Activated CD4-positive, alpha-beta T cell treated with anti-CD3 and anti-CD28 coated beads, Interleukin-2, amount 50 U/mL, for 4 hours (primary cell): ENCODE results near the gene TICAM1.
"Not testable (repeated sequence)": the region's sequence is repeated elsewhere in the genome, so short reads cannot be mapped to it uniquely, and the experiment has no call there.

Experiments
- DNase-seq, 2 experiments: peaks; one replicate each; pipeline ENCODE4 v3.0.0-alpha.2; 2020

The TICAM1 gene

GRCh38 chr19:4844348-4845179 is 13.1 kb upstream of the TICAM1 start:
- DNase-seq = no peak

- DNase-seq = no peak
These were observed 12.1 kb upstream of the TICAM1 start for GRCh38 chr19:4843647-4843965.

GRCh38 chr19:4839192-4839591 is 7.7 kb upstream of the TICAM1 start:
- no peak for DNase-seq

- no peak for DNase-seq
These were observed 1.3 kb upstream of the TICAM1 start for GRCh38 chr19:4832776-4833175.

GRCh38 chr19:4831979-4832340 is 448 bp upstream of the TICAM1 start:
- not testable (repeated sequence) for DNase-seq

GRCh38 chr19:4830768-4831265 is 695 bp downstream of the TICAM1 start:
- no peak for DNase-seq

GRCh38 chr19:4830332-4830731 is 1.2 kb downstream of the TICAM1 start:
- DNase-seq = no peak

GRCh38 chr19:4829001-4829712 is 2.4 kb downstream of the TICAM1 start:
- no peak for DNase-seq

GRCh38 chr19:4823577-4823976 is 7.9 kb downstream of the TICAM1 start:
- no peak for DNase-seq

- DNase-seq = not testable (repeated sequence)
These were observed 9.2 kb downstream of the TICAM1 start for GRCh38 chr19:4822354-4822753.

GRCh38 chr19:4821265-4821664 is 10.2 kb downstream of the TICAM1 start:
- no peak for DNase-seq

GRCh38 chr19:4817467-4818277 is 13.8 kb downstream of the TICAM1 start:
- DNase-seq = no peak

- DNase-seq = no peak
These were observed 14.6 kb downstream of the TICAM1 start for GRCh38 chr19:4816950-4817278.

- no peak for DNase-seq
These were observed 15.1 kb downstream of the TICAM1 start for GRCh38 chr19:4816202-4816949.

- DNase-seq = peak; percentile 65
These were observed 15.9 kb downstream of the TICAM1 start for GRCh38 chr19:4815426-4816201.

GRCh38 chr19:4814625-4815425 is 16.7 kb downstream of the TICAM1 start:
- DNase-seq = no peak

- DNase-seq = peak; percentile 87 to 91
These were observed 20.0 kb downstream of the TICAM1 start for GRCh38 chr19:4811328-4812131.

GRCh38 chr19:4807188-4807587 is 24.3 kb downstream of the TICAM1 start:
- no peak for DNase-seq

- no peak for DNase-seq
These were observed 25.1 kb downstream of the TICAM1 start for GRCh38 chr19:4806384-4806783.

GRCh38 chr19:4805140-4805539 is 26.4 kb downstream of the TICAM1 start:
- not testable (repeated sequence) for DNase-seq
